DMS153 treated with DMSO at 0.1 percent for 48 hours (cell line): ENCODE measurements around the gene WDR93.

Experiments used
- DNase-seq: peaks from one replicate; lab custom pipeline; 2025; ENCODE audit not compliant: unreplicated experiment; lab: John Stamatoyannopoulos, UW

The WDR93 gene

GRCh38 chr15:89747708-89748682, 57.4 kb downstream of the WDR93 start:
- DNase-seq = no peak

GRCh38 chr15:89749054-89749453, 58.4 kb downstream of the WDR93 start:
- no peak for DNase-seq

GRCh38 chr15:89749526-89749925, 58.9 kb downstream of the WDR93 start:
- no peak for DNase-seq

- no peak for DNase-seq
These were observed 59.4 kb downstream of the WDR93 start for GRCh38 chr15:89749951-89750559.

- peak; percentile 63 for DNase-seq
These were observed 60.2 kb downstream of the WDR93 start, which contains the start of gene MESP1 for GRCh38 chr15:89750560-89751542. TSS of gene MESP1 (minus strand) at chr15:89751249. CDS start at chr15:89751231, 18 bp downstream.

GRCh38 chr15:89751748-89752147, 61.1 kb downstream of the WDR93 start:
- no peak for DNase-seq

- no peak for DNase-seq
These were observed 63.2 kb downstream of the WDR93 start for GRCh38 chr15:89753855-89754254.

- DNase-seq = no peak
These were observed 63.9 kb downstream of the WDR93 start for GRCh38 chr15:89754361-89755154.

- DNase-seq = no peak
These were observed 65.1 kb downstream of the WDR93 start for GRCh38 chr15:89755701-89756100.

GRCh38 chr15:89756897-89757296, 66.3 kb downstream of the WDR93 start:
- no peak for DNase-seq

- DNase-seq = no peak
These were observed 67.7 kb downstream of the WDR93 start for GRCh38 chr15:89758283-89758682.

GRCh38 chr15:89758981-89759380, 68.4 kb downstream of the WDR93 start:
- DNase-seq = no peak

- DNase-seq = no peak
These were observed 69.2 kb downstream of the WDR93 start for GRCh38 chr15:89759835-89760234.

GRCh38 chr15:89760303-89761008, 69.8 kb downstream of the WDR93 start:
- peak; percentile 2 for DNase-seq

- no peak for DNase-seq
These were observed 70.6 kb downstream of the WDR93 start for GRCh38 chr15:89761009-89761831.

- no peak for DNase-seq
These were observed 71.3 kb downstream of the WDR93 start for GRCh38 chr15:89761929-89762328.

- DNase-seq = no peak
These were observed 75.1 kb downstream of the WDR93 start for GRCh38 chr15:89765694-89766093.
